Neural cell (in vitro differentiated cells): ENCODE results near the gene PROX2.

Experiments used
- CTCF ChIP-seq: fragments of 450-650 bp; IDR thresholded peaks from 2 replicates; pipeline ENCODE4 v1.5.1; 2014; ENCODE audit warnings: antibody characterized with exemption, mild to moderate bottlenecking, moderate library complexity; ENCODE audit not compliant: poor library complexity, severe bottlenecking
- EP300 ChIP-seq: fragments of 450-650 bp; conservative IDR thresholded peaks from 2 replicates; pipeline ENCODE4 v1.6.1; 2014; ENCODE audit warnings: antibody characterized with exemption, mild to moderate bottlenecking, moderate library complexity; ENCODE audit not compliant: poor library complexity, severe bottlenecking
- EZH2 ChIP-seq: fragments of 200-600, 300-800 bp; shearing (Covaris generic), sonication (generic); IDR thresholded peaks from 2 replicates; pipeline ENCODE4 v1.6.1; 2014; ENCODE audit warnings: antibody characterized with exemption, low read length, borderline replicate concordance, mild to moderate bottlenecking; ENCODE audit not compliant: insufficient read depth, poor library complexity, severe bottlenecking
- MXI1 ChIP-seq: fragments of 450-650 bp; conservative IDR thresholded peaks from 2 replicates; pipeline ENCODE4 v1.6.1; 2014; ENCODE audit warnings: antibody characterized with exemption, mild to moderate bottlenecking; ENCODE audit not compliant: poor library complexity, severe bottlenecking
- POLR2AphosphoS5 ChIP-seq: IDR thresholded peaks from 2 replicates; pipeline ENCODE4 v1.6.1; 2012
- RAD21 ChIP-seq: fragments of 450-650 bp; conservative IDR thresholded peaks from 2 replicates; pipeline ENCODE4 v1.6.1; 2014; ENCODE audit warnings: antibody characterized with exemption, mild to moderate bottlenecking, moderate library complexity
- REST ChIP-seq: IDR thresholded peaks from 2 replicates; pipeline ENCODE4 v1.6.1; 2012; ENCODE audit warnings: borderline replicate concordance
- TAF1 ChIP-seq: IDR thresholded peaks from 2 replicates; pipeline ENCODE4 v1.6.1; 2012; ENCODE audit warnings: low read depth

DNA sequence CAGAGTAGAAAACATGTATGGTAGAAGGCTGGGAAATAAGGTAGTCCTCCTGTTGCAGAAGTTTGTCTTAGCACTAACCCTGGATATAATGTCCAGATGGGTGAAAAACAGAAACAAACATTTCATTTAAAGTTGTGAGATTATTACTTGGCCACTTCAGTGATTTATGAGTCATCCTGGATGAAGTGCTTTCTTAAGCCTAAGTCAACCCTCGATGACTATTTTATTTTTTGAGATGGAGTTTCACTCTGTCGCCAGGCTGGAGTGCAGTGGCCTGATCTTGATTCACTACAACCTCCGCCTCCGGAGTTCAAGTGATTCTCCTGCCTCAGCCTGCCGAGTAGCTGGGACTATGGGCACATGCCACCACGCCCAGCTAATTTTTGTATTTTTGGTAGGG is 15.9 kb upstream of the PROX2 start:
- TF ChIP-seq CTCF, result no peak
- TF ChIP-seq EP300, result no peak
- TF ChIP-seq MXI1, result no peak
- TF ChIP-seq REST, result no peak
- no peak for TF ChIP-seq EZH2
- no peak for TF ChIP-seq POLR2AphosphoS5
- TF ChIP-seq RAD21, result no peak
- no peak for TF ChIP-seq TAF1
